ENCODE measurements around the gene SNAPC3.
A peak's percentile ranks its signal among the peaks of the same experiment; 100 is the strongest.

The SNAPC3 gene

DNA sequence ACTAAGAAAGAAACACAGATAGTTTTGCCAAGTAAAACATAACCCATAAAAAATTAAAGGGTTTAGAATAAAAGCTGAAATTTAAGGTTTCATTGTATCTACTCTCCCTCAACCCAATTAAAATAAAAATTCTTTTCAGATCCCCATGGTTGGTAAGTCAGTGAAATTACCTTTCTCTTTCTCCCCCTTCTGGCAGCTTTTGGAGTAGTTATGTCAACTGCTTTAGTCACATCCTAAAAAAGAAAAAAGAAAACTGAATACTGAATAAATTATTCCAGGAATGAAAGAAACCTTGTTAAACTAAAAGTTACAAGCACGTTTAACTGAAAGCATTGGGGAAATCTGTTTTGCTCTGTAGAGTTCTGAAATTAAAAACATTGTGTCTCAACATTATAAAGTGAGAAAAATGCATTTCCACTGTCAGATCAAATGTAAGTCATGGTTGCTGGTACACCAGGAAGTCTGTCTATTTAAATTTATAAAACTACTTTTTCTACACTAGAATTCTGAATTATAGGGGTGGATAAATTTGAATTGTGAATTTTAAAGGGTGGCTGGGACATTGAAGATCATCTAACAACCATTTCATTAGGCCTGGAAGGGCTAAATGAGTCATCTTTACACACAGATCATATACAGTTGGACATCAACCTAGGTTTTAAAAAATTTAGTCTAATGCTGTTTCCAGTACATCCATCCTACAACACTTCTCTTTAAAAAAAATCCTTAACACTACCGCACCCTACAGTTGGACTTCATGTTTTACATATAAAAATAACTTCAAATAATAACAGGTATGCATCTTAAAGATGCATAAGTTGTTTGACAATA is 63.4 kb downstream of the SNAPC3 start:
- Histone ChIP-seq H3K79me2 (ENCODE audit: control insufficient read depth, insufficient read depth, low read length, unreplicated experiment) (peaks cover 2% of the 10 kb centered on the region), H2AFZ (ENCODE audit: low read length, unreplicated experiment) (no peak overlapping the region), H3K4me1 (ENCODE audit: control insufficient read depth, insufficient read depth, low read length, unreplicated experiment) (peaks cover 8% of the 10 kb centered on the region), H3K4me3 (ENCODE audit: low read depth, low read length) (no peak overlapping the region), H3K27me3 (ENCODE audit: insufficient read depth, low read length) (no peaks in the 10 kb centered on the region), H3K36me3 (ENCODE audit: insufficient read depth, low read length) (0 out of 2 replicates have a peak, but pooled peaks cover 8% of the 10 kb centered on the region), H3K27ac (ENCODE audit: low read depth, low read length) (0 out of 2 replicates have a peak overlapping the region, but pooled peaks have one; percentile 20)

DNA sequence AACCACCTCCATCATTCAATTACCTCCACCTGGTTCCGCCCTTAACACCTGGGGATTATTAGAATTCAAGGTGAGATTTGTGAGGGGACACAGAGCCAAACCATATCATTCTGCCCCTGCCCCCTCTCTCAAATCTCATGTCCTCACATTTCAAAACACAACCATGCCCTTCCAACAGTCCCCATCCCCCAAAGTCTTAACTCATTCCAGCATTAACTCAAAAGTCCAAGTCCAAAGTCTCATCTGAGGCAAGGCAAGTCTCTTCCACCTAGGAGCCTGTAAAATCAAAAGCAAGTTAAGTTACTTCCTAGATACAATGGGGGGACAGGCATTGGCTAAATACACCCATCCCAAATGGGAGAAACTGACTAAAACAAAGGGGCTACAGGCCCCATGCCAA is 69.3 kb downstream of the SNAPC3 start:
- Histone ChIP-seq H3K79me2 (ENCODE audit: control insufficient read depth, insufficient read depth, low read length, unreplicated experiment) (peaks cover 6% of the 10 kb centered on the region), H3K4me3 (ENCODE audit: low read depth, low read length) (no peak overlapping the region), H3K27me3 (ENCODE audit: insufficient read depth, low read length) (no peaks in the 10 kb centered on the region), H2AFZ (ENCODE audit: low read length, unreplicated experiment) (no peak overlapping the region), H3K27ac (ENCODE audit: low read depth, low read length) (no peak overlapping the region), H3K36me3 (ENCODE audit: insufficient read depth, low read length) (peaks cover 10% of the 10 kb centered on the region; the same call in 1 of the 2 replicates), H3K4me1 (ENCODE audit: control insufficient read depth, insufficient read depth, low read length, unreplicated experiment) (no peaks in the 10 kb centered on the region)

DNA sequence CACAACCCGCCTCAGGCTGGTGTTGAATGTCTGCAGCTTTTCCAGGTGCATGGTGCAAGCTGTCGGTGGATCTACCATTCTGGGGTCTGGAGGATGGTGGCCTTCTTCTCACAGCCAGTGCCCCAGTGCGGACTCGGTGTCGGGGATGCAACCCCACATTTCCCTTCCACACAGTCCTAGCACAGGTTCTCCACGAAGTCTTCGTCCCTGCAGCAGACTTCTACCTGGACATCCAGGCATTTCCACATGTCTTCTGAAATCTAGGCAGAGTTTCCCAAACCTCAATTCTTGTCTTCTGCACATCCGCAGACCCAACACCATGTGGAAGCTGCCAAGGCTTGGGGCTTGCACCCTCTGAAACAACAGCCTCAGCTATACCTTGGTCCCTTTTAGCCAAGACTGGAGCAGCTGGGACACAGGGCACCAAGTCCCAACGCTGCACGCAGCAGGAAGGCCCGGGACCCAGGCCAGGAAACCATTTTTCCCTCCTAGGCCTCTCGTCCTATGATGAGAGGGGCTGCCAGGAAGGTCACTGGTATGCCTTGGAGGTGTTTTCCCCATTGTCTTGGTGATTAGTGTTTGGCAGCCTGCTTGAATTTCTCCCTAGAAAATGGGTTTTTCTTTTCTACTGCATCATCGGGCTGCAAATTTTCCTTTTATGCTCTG is 69.9 kb downstream of the SNAPC3 start:
- H3K4me1 ChIP-seq (ENCODE audit: control insufficient read depth, insufficient read depth, low read length, unreplicated experiment) = no peaks in the 10 kb centered on the region
- H3K36me3 ChIP-seq (ENCODE audit: insufficient read depth, low read length) = peaks cover 10% of the 10 kb centered on the region; the same call in 1 of the 2 replicates
- H2AFZ ChIP-seq (ENCODE audit: low read length, unreplicated experiment) = no peak overlapping the region
- no peak overlapping the region for H3K27ac ChIP-seq (ENCODE audit: low read depth, low read length)
- H3K79me2 ChIP-seq (ENCODE audit: control insufficient read depth, insufficient read depth, low read length, unreplicated experiment) = peaks cover 6% of the 10 kb centered on the region
- H3K4me3 ChIP-seq (ENCODE audit: low read depth, low read length) = no peak overlapping the region
- no peaks in the 10 kb centered on the region for H3K27me3 ChIP-seq (ENCODE audit: insufficient read depth, low read length)

DNA sequence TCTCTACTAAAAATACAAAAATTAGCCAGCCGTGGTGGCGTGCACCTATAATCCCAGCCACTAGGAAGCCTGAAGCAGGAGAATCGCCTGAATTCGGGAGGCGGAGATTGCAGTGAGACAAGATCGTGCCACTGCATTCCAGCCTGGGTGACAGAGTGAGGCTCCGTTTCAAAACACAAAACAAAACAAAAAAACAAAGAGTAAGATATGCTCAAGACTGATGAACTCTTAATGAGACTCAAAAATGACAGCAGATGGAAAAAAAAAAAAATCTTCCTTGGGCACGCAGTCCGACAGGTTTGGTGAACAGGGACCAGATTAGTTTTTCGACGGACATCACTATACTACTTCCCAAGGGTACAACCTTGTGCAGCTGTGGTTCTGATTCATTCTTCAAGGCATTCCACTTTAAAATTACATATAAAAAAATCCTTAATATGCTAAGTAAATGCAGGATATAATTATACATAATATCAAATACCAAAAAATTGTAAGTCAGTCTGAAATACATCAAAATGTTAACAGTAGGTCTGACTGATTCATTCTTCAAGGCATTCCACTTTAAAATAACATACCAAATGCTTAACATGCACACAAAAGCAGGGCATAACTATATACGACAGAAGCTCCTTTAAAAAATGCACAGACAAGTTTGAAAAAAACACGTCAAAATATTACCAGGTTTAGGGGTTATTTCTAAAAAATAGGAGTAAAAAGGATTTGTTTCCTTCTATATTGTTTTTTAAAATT is 75.7 kb downstream of the SNAPC3 start:
- H3K27ac ChIP-seq (ENCODE audit: low read depth, low read length) = no peak overlapping the region
- peaks cover 20% of the 10 kb centered on the region for H3K79me2 ChIP-seq (ENCODE audit: control insufficient read depth, insufficient read depth, low read length, unreplicated experiment)
- no peak overlapping the region for H2AFZ ChIP-seq (ENCODE audit: low read length, unreplicated experiment)
- no peak overlapping the region for H3K4me3 ChIP-seq (ENCODE audit: low read depth, low read length)
- no peaks in the 10 kb centered on the region for H3K27me3 ChIP-seq (ENCODE audit: insufficient read depth, low read length)
- no peaks in the 10 kb centered on the region for H3K4me1 ChIP-seq (ENCODE audit: control insufficient read depth, insufficient read depth, low read length, unreplicated experiment)
- peaks cover 8% of the 10 kb centered on the region for H3K36me3 ChIP-seq (ENCODE audit: insufficient read depth, low read length)

DNA sequence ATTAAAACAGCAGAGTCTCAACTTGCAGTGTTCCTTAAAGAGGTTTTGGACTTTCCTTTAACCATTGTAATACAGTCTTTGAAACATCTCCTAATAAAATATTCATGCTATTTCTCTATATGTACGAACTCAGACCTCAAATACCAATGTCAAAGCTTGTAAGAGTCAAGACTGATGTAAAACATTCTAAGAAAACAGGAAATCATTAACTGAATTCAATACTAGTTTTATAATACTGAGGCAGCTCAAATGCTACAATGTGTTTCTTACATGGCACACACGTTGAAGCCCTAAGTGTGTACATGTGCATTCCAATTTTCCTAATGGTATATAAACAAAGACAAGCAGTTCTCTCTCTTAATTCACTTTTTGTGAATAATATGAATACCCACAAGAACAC is 76.5 kb downstream of the SNAPC3 start:
- Histone ChIP-seq H3K27ac (ENCODE audit: low read depth, low read length) (no peak overlapping the region), H3K4me3 (ENCODE audit: low read depth, low read length) (no peak overlapping the region), H3K36me3 (ENCODE audit: insufficient read depth, low read length) (peaks cover 9% of the 10 kb centered on the region), H3K27me3 (ENCODE audit: insufficient read depth, low read length) (no peaks in the 10 kb centered on the region), H3K79me2 (ENCODE audit: control insufficient read depth, insufficient read depth, low read length, unreplicated experiment) (peaks cover 16% of the 10 kb centered on the region), H2AFZ (ENCODE audit: low read length, unreplicated experiment) (no peak overlapping the region), H3K4me1 (ENCODE audit: control insufficient read depth, insufficient read depth, low read length, unreplicated experiment) (no peaks in the 10 kb centered on the region)

GRCh38 chr9:15501179-15501578 is 78.5 kb downstream of the SNAPC3 start:
- Histone ChIP-seq H3K4me3 (ENCODE audit: low read depth, low read length) (no peak overlapping the region), H3K27me3 (ENCODE audit: insufficient read depth, low read length) (no peaks in the 10 kb centered on the region), H2AFZ (ENCODE audit: low read length, unreplicated experiment) (no peak overlapping the region), H3K4me1 (ENCODE audit: control insufficient read depth, insufficient read depth, low read length, unreplicated experiment) (no peaks in the 10 kb centered on the region), H3K79me2 (ENCODE audit: control insufficient read depth, insufficient read depth, low read length, unreplicated experiment) (peaks cover 16% of the 10 kb centered on the region), H3K27ac (ENCODE audit: low read depth, low read length) (no peak overlapping the region), H3K36me3 (ENCODE audit: insufficient read depth, low read length) (peaks cover 15% of the 10 kb centered on the region)

GRCh38 chr9:15501803-15502202 is 79.1 kb downstream of the SNAPC3 start:
- H2AFZ ChIP-seq (ENCODE audit: low read length, unreplicated experiment) = no peak overlapping the region
- no peak overlapping the region for H3K4me3 ChIP-seq (ENCODE audit: low read depth, low read length)
- H3K79me2 ChIP-seq (ENCODE audit: control insufficient read depth, insufficient read depth, low read length, unreplicated experiment) = peaks cover 16% of the 10 kb centered on the region
- H3K27ac ChIP-seq (ENCODE audit: low read depth, low read length) = no peak overlapping the region
- H3K27me3 ChIP-seq (ENCODE audit: insufficient read depth, low read length) = no peaks in the 10 kb centered on the region
- no peaks in the 10 kb centered on the region for H3K4me1 ChIP-seq (ENCODE audit: control insufficient read depth, insufficient read depth, low read length, unreplicated experiment)
- peaks cover 21% of the 10 kb centered on the region for H3K36me3 ChIP-seq (ENCODE audit: insufficient read depth, low read length)

DNA sequence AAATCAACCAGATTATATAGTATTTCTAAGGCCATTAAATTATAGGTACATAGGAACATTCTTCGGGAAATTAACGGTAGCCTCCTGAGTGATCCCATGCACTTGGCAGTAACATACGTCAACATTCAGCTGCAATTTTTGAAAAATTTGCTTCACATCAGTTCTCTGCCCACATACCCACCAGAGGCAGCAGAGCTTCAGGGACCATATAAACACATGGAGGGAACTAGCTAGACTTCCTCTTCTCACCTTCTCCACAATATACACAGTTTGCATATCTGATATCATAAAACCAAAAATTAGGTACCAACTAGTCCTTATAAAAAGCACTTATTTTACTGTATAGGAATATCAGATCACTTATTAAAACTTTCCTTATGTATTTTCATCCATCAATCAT is 83.2 kb downstream of the SNAPC3 start:
- Histone ChIP-seq H2AFZ (ENCODE audit: low read length, unreplicated experiment) (no peak overlapping the region), H3K4me1 (ENCODE audit: control insufficient read depth, insufficient read depth, low read length, unreplicated experiment) (peaks cover 14% of the 10 kb centered on the region), H3K27ac (ENCODE audit: low read depth, low read length) (no peak overlapping the region), H3K4me3 (ENCODE audit: low read depth, low read length) (no peak overlapping the region), H3K27me3 (ENCODE audit: insufficient read depth, low read length) (no peaks in the 10 kb centered on the region), H3K36me3 (ENCODE audit: insufficient read depth, low read length) (peaks cover 21% of the 10 kb centered on the region), H3K79me2 (ENCODE audit: control insufficient read depth, insufficient read depth, low read length, unreplicated experiment) (peaks cover 34% of the 10 kb centered on the region)

DNA sequence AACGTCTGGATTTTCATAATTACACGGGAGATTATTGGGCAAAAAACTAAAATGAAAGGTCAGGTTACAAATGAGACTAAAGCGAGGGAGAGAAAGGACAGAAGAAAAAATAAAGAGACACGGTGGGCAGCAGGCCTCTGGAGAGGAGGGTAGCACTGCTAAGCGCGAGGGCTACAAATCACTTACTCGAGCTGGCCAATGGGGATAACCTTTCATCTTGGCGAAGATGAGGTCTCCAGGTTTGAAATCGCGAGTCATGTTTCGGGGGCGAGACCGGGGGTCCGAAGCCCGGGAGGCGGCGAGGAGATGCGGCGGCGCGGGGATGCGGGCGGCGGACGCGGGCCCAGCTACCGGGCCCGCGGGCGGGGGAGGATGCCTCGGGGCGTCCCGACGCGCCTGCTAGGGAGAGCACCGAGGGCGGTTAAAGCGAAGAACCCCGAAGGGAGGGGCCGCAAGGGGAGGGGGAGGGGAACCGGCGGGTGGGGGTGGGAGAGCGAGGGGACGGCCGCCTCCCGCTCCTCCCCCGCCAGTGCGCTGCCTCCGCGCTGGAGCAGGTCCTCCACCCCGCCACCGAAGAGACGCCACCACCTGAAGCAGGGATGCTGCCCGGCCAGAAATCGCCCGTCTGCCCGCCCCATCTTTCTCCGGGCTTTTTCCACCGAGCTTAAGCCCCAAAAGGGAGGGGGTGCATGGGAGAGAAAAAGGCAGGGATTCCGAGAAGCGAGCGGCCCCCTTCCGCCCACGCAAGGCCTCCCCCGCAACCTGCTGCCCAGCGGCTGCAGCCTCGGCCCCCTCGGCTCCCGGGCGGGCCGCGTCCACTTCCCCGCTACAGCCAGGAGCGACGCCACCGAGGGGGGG is 87.5 kb downstream of the SNAPC3 start:
- peaks cover 14% of the 10 kb centered on the region for H3K4me1 ChIP-seq (ENCODE audit: control insufficient read depth, insufficient read depth, low read length, unreplicated experiment)
- no peaks in the 10 kb centered on the region for H3K27me3 ChIP-seq (ENCODE audit: insufficient read depth, low read length)
- peak overlapping the region; percentile 97 for H3K4me3 ChIP-seq (ENCODE audit: low read depth, low read length)
- H3K36me3 ChIP-seq (ENCODE audit: insufficient read depth, low read length) = peaks cover 12% of the 10 kb centered on the region
- H3K79me2 ChIP-seq (ENCODE audit: control insufficient read depth, insufficient read depth, low read length, unreplicated experiment) = peaks cover 26% of the 10 kb centered on the region
- H2AFZ ChIP-seq (ENCODE audit: low read length, unreplicated experiment) = peak overlapping the region; percentile 96
- H3K27ac ChIP-seq (ENCODE audit: low read depth, low read length) = peak overlapping the region; percentile 92; the same call in 1 of the 2 replicates
